Thyroid gland (tissue), 4 donors: ENCODE data around the gene GPR155.

Experiments
- POLR2A ChIP-seq, 2 donors: fragments of 450-650 bp; IDR thresholded peaks; one replicate each; pipeline ENCODE4 v1.6.1; 2017; ENCODE audit warnings: antibody characterized with exemption in 2 of 2, mild to moderate bottlenecking in 2 of 2, moderate library complexity in 1 of 2
- TF ChIP-seq, protein P1 (sequence below), 6 experiments: fragments of 200-600 bp in 3 of 6; fragments of 450-650 bp in 3 of 6; sonication (generic) in 3 of 6; IDR thresholded peaks; one replicate each; pipeline ENCODE4 v1.5.1; 2016 to 2019; ENCODE audit warnings: antibody characterized with exemption in 6 of 6, mild to moderate bottlenecking in 2 of 6, inconsistent platforms in 1 of 6, moderate library complexity in 1 of 6

- TF ChIP-seq, protein P1, sequence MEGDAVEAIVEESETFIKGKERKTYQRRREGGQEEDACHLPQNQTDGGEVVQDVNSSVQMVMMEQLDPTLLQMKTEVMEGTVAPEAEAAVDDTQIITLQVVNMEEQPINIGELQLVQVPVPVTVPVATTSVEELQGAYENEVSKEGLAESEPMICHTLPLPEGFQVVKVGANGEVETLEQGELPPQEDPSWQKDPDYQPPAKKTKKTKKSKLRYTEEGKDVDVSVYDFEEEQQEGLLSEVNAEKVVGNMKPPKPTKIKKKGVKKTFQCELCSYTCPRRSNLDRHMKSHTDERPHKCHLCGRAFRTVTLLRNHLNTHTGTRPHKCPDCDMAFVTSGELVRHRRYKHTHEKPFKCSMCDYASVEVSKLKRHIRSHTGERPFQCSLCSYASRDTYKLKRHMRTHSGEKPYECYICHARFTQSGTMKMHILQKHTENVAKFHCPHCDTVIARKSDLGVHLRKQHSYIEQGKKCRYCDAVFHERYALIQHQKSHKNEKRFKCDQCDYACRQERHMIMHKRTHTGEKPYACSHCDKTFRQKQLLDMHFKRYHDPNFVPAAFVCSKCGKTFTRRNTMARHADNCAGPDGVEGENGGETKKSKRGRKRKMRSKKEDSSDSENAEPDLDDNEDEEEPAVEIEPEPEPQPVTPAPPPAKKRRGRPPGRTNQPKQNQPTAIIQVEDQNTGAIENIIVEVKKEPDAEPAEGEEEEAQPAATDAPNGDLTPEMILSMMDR (IDR thresholded peaks at IDR 0.05): no peak
- peak in 1 of 2 donors; percentile 56 for TF ChIP-seq POLR2A (IDR thresholded peaks at IDR 0.05)
Measured at GRCh38 chr2:174487108-174487819, 435 bp upstream of the GPR155 start.
